Tibial nerve (tissue), 3 donors: ENCODE results near the gene TRPM2.

Source experiments
- CTCF ChIP-seq, 5 experiments: fragments of 200-600 bp in 3 of 5; fragments of 450-650 bp in 2 of 5; sonication (generic) in 3 of 5; IDR thresholded peaks; one replicate each; pipeline ENCODE4 v1.5.1; 2016 to 2019; ENCODE audit warnings: antibody characterized with exemption in 5 of 5, mild to moderate bottlenecking in 3 of 5, moderate library complexity in 2 of 5
- POLR2A ChIP-seq, 2 donors: fragments of 450-650 bp; IDR thresholded peaks; one replicate each; pipeline ENCODE4 v1.6.1; 2017; ENCODE audit warnings: antibody characterized with exemption in 2 of 2, mild to moderate bottlenecking in 2 of 2, moderate library complexity in 2 of 2

- no peak for TF ChIP-seq POLR2A (IDR thresholded peaks at IDR 0.05)
- TF ChIP-seq CTCF (IDR thresholded peaks at IDR 0.05) = no peak
Measured at GRCh38 chr21:44477712-44478111, 124.3 kb downstream of the TRPM2 start.
